ENCODE results near the gene VEPH1.

The VEPH1 gene

GRCh38 chr3:157495846-157496245 lies 7.4 kb downstream of the VEPH1 start:
- Histone ChIP-seq H3K27me3 (ENCODE audit: control insufficient read depth, insufficient read depth, low read length) (no peaks in the 10 kb centered on the region), H3K9me3 (replicated peaks; ENCODE audit: low read length) (no peaks in the 10 kb centered on the region), H3K36me3 (ENCODE audit: insufficient read depth, low read length) (no peaks in the 10 kb centered on the region), H3K4me1 (ENCODE audit: control insufficient read depth, insufficient read depth, low read length) (peaks cover 31% of the 10 kb centered on the region), H3K9ac (ENCODE audit: low read depth, low read length) (no peak overlapping the region), H3K4me2 (ENCODE audit: low read length) (no peak overlapping the region), H3K4me3 (ENCODE audit: low read length) (no peak overlapping the region)

GRCh38 chr3:157494581-157495281 lies 8.5 kb downstream of the VEPH1 start:
- Histone ChIP-seq H3K4me1 (ENCODE audit: control insufficient read depth, insufficient read depth, low read length) (peaks cover 24% of the 10 kb centered on the region), H3K9ac (ENCODE audit: low read depth, low read length) (no peak overlapping the region), H3K36me3 (ENCODE audit: insufficient read depth, low read length) (no peaks in the 10 kb centered on the region), H3K4me3 (ENCODE audit: low read length) (no peak overlapping the region), H3K9me3 (replicated peaks; ENCODE audit: low read length) (no peaks in the 10 kb centered on the region), H3K4me2 (ENCODE audit: low read length) (peak overlapping the region; percentile 36), H3K27me3 (ENCODE audit: control insufficient read depth, insufficient read depth, low read length) (no peaks in the 10 kb centered on the region)

GRCh38 chr3:157493627-157494550 lies 9.3 kb downstream of the VEPH1 start:
- H3K9ac ChIP-seq (ENCODE audit: low read depth, low read length): no peak overlapping the region

GRCh38 chr3:157491136-157491535 lies 12.1 kb downstream of the VEPH1 start:
- Histone ChIP-seq H3K4me1 (ENCODE audit: control insufficient read depth, insufficient read depth, low read length) (peaks cover 35% of the 10 kb centered on the region), H3K9ac (ENCODE audit: low read depth, low read length) (no peak overlapping the region), H3K36me3 (ENCODE audit: insufficient read depth, low read length) (no peaks in the 10 kb centered on the region), H3K4me3 (ENCODE audit: low read length) (no peak overlapping the region), H3K9me3 (replicated peaks; ENCODE audit: low read length) (no peaks in the 10 kb centered on the region), H3K4me2 (ENCODE audit: low read length) (no peak overlapping the region), H3K27me3 (ENCODE audit: control insufficient read depth, insufficient read depth, low read length) (no peaks in the 10 kb centered on the region)

More at GRCh38 chr3:157493627-157494550, 9.3 kb downstream of the VEPH1 start:
- H3K4me1 ChIP-seq (ENCODE audit: control insufficient read depth, insufficient read depth, low read length): peaks cover 17% of the 10 kb centered on the region
- no peaks in the 10 kb centered on the region for H3K27me3 ChIP-seq (ENCODE audit: control insufficient read depth, insufficient read depth, low read length)
- peak overlapping the region; percentile 36 for H3K4me2 ChIP-seq (ENCODE audit: low read length)
- H3K36me3 ChIP-seq (ENCODE audit: insufficient read depth, low read length): no peaks in the 10 kb centered on the region
- no peaks in the 10 kb centered on the region for H3K9me3 ChIP-seq (replicated peaks; ENCODE audit: low read length)
- no peak overlapping the region for H3K4me3 ChIP-seq (ENCODE audit: low read length)

GRCh38 chr3:157488144-157488543 lies 15.1 kb downstream of the VEPH1 start:
- Histone ChIP-seq H3K36me3 (ENCODE audit: insufficient read depth, low read length) (no peaks in the 10 kb centered on the region), H3K9ac (ENCODE audit: low read depth, low read length) (no peak overlapping the region), H3K4me3 (ENCODE audit: low read length) (no peak overlapping the region), H3K4me2 (ENCODE audit: low read length) (no peak overlapping the region), H3K9me3 (replicated peaks; ENCODE audit: low read length) (no peaks in the 10 kb centered on the region), H3K4me1 (ENCODE audit: control insufficient read depth, insufficient read depth, low read length) (peaks cover 18% of the 10 kb centered on the region), H3K27me3 (ENCODE audit: control insufficient read depth, insufficient read depth, low read length) (no peaks in the 10 kb centered on the region)

GRCh38 chr3:157487339-157487738 lies 15.9 kb downstream of the VEPH1 start:
- H3K9me3 ChIP-seq (replicated peaks; ENCODE audit: low read length): no peaks in the 10 kb centered on the region
- no peak overlapping the region for H3K9ac ChIP-seq (ENCODE audit: low read depth, low read length)
- H3K27me3 ChIP-seq (ENCODE audit: control insufficient read depth, insufficient read depth, low read length): no peaks in the 10 kb centered on the region
- H3K36me3 ChIP-seq (ENCODE audit: insufficient read depth, low read length): no peaks in the 10 kb centered on the region
- H3K4me2 ChIP-seq (ENCODE audit: low read length): peak overlapping the region; percentile 13
- H3K4me1 ChIP-seq (ENCODE audit: control insufficient read depth, insufficient read depth, low read length): peaks cover 18% of the 10 kb centered on the region
- no peak overlapping the region for H3K4me3 ChIP-seq (ENCODE audit: low read length)

- H3K9me3 ChIP-seq (replicated peaks; ENCODE audit: low read length): no peaks in the 10 kb centered on the region
- no peak overlapping the region for H3K9ac ChIP-seq (ENCODE audit: low read depth, low read length)
- H3K4me2 ChIP-seq (ENCODE audit: low read length): no peak overlapping the region
- no peaks in the 10 kb centered on the region for H3K27me3 ChIP-seq (ENCODE audit: control insufficient read depth, insufficient read depth, low read length)
- no peak overlapping the region for H3K4me3 ChIP-seq (ENCODE audit: low read length)
- H3K4me1 ChIP-seq (ENCODE audit: control insufficient read depth, insufficient read depth, low read length): no peaks in the 10 kb centered on the region
- H3K36me3 ChIP-seq (ENCODE audit: insufficient read depth, low read length): no peaks in the 10 kb centered on the region
These were observed 23.6 kb downstream of the VEPH1 start for GRCh38 chr3:157479464-157480243.

- H3K9me3 ChIP-seq (replicated peaks; ENCODE audit: low read length): no peaks in the 10 kb centered on the region
- no peaks in the 10 kb centered on the region for H3K27me3 ChIP-seq (ENCODE audit: control insufficient read depth, insufficient read depth, low read length)
- H3K4me2 ChIP-seq (ENCODE audit: low read length): no peak overlapping the region
- no peaks in the 10 kb centered on the region for H3K4me1 ChIP-seq (ENCODE audit: control insufficient read depth, insufficient read depth, low read length)
- H3K9ac ChIP-seq (ENCODE audit: low read depth, low read length): no peak overlapping the region
- no peaks in the 10 kb centered on the region for H3K36me3 ChIP-seq (ENCODE audit: insufficient read depth, low read length)
- no peak overlapping the region for H3K4me3 ChIP-seq (ENCODE audit: low read length)
These were observed 25.8 kb downstream of the VEPH1 start for GRCh38 chr3:157477441-157477840.

- Histone ChIP-seq H3K9me3 (replicated peaks; ENCODE audit: low read length) (no peaks in the 10 kb centered on the region), H3K27me3 (ENCODE audit: control insufficient read depth, insufficient read depth, low read length) (no peaks in the 10 kb centered on the region), H3K4me2 (ENCODE audit: low read length) (no peak overlapping the region), H3K4me3 (ENCODE audit: low read length) (no peak overlapping the region), H3K36me3 (ENCODE audit: insufficient read depth, low read length) (no peaks in the 10 kb centered on the region), H3K4me1 (ENCODE audit: control insufficient read depth, insufficient read depth, low read length) (no peaks in the 10 kb centered on the region), H3K9ac (ENCODE audit: low read depth, low read length) (no peak overlapping the region)
These were observed 27.2 kb downstream of the VEPH1 start for GRCh38 chr3:157475921-157476414.

GRCh38 chr3:157472648-157473047 lies 30.6 kb downstream of the VEPH1 start:
- Histone ChIP-seq H3K9me3 (replicated peaks; ENCODE audit: low read length) (no peaks in the 10 kb centered on the region), H3K27me3 (ENCODE audit: control insufficient read depth, insufficient read depth, low read length) (no peaks in the 10 kb centered on the region), H3K4me1 (ENCODE audit: control insufficient read depth, insufficient read depth, low read length) (peaks cover 4% of the 10 kb centered on the region), H3K4me3 (ENCODE audit: low read length) (no peak overlapping the region), H3K36me3 (ENCODE audit: insufficient read depth, low read length) (no peaks in the 10 kb centered on the region), H3K9ac (ENCODE audit: low read depth, low read length) (no peak overlapping the region), H3K4me2 (ENCODE audit: low read length) (no peak overlapping the region)

- H3K27me3 ChIP-seq (ENCODE audit: control insufficient read depth, insufficient read depth, low read length): no peaks in the 10 kb centered on the region
- H3K4me3 ChIP-seq (ENCODE audit: low read length): no peak overlapping the region
- peaks cover 14% of the 10 kb centered on the region for H3K4me1 ChIP-seq (ENCODE audit: control insufficient read depth, insufficient read depth, low read length)
- no peak overlapping the region for H3K4me2 ChIP-seq (ENCODE audit: low read length)
- no peak overlapping the region for H3K9ac ChIP-seq (ENCODE audit: low read depth, low read length)
- H3K36me3 ChIP-seq (ENCODE audit: insufficient read depth, low read length): no peaks in the 10 kb centered on the region
- H3K9me3 ChIP-seq (replicated peaks; ENCODE audit: low read length): no peaks in the 10 kb centered on the region
These were observed 32.2 kb downstream of the VEPH1 start for GRCh38 chr3:157471064-157471463.
